ENCODE results near the gene PPP1R1C.

PPP1R1C gene

DNA sequence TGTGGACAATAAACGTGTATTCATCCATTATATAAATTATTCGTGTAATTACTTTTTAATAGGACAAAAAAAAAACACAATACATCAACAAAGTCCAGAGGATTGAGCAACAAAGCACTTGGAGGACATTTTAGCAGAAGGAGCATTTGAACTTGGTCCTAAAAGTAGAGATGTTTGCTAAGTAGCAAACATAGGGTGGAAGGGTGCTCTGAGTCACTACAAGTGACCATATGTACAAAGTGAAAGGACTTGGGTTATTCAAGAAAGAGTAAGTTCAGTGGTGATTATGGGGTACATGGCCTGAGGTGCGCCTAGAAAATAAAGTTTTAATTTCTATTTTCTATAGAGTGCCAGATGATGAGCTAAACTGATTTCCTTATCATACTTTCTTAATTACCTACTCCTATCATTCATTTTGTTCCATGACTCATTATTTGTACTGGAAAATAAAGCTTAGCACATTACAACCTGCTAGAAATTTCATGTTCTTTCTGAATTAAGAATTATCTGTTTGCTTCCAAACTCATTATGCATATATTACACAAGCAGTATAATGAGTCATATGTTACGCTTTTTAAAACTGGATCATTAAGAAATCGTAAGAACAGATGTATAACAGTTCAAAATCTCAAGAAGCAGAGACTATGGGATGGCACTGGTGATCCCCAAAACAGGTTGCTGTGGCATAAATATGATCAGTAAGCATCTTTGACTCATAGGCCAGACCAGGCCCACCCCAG lies 13.1 kb upstream of the PPP1R1C start:
- DNase-seq (ENCODE audit: low read depth), result no peak

DNA sequence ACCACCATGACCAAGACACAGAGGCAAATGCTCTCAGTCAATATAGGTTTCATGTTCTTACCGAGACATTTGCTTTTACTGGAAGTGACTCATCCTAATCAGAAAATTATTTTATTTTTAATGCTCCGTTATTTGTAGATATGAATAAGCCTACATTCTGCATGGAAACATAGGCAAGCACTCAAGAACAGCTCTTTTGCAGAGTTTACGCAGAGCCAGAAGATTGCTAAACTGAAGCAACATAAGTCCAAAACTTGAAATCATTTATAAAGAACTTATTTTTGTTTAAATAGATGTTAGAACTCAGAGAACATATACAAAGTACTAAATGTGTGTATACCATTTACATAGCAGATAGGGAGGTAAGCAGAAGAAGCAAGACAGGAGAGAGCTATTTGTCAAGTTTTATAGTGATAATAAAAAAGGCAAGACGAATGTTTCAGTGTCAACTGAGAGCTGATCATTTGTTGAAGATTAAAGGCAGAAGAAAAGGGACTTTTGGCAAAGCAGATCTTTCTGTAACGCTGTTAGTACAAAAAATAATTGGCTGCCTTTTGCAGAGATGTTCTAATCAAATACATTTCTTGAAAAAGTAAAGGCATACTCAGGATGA lies 12.4 kb upstream of the PPP1R1C start:
- no peak for DNase-seq (ENCODE audit: low read depth)

DNA sequence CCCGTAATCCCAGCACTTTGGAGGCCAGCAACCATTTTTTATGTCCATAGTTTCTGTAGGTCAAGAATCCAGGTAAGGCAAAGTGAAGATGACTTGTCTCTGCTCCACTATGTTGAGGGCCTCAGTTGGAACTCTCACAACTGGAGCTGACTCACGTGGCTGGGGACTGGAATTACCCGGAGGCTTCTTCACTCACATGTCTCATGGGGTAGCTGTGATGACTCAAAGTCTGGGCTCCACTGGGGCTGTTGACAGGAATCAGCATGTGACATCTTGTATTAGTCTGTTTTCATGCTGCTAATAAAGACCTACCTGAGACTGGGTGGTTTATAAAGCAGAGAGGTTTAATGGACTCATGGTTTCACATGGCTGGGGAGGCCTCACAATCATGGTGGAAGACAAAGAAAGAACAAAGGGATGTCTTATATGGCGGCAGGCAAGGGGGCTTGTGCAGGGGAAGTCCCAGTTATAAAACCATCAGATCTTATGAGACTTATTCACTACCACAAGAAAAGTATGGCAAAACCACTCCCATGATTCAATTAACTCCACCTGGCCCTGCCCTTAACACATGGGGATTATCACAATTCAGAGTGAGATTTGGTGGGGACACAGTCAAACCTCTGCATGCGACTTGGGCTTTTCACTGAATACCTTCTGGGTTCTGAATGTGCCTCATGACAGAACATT lies 7.8 kb upstream of the PPP1R1C start:
- DNase-seq (ENCODE audit: low read depth), result no peak

DNA sequence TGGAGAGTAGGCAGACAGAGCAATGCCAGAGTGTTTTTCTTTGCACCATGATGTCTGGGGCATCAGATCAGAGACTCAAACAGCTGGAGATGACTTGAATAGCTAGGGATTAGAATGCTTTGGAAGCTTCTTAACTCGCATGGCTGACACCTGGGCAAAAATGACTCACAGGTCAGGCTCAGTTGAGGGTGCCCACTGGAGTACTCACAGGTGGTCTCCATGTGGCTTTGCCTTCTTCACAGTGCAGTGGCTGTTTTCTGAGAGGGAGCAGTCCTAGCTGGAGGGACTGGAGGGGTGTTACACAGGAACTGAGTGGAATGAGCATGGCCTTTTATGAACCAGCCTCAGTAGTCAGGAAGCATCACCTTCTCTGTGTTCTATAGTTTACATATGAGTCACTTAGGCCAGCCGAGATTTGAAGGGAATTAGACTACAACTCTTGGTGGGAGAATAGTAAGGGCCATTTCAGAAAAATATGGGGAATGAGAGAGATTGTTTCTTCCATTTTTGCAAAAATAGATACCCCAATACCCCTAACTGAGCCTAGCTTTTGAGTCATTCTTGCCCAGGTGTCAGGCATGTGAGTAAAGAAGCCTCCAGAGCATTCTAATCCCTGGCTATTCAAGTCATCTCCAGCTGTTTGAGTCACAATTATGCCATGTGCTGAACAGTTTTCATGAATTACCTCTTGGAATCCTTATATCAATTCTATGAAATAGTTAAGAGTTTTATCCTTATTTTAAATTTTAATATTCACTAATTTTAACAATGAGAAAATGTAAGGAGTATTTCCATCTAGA lies 7.1 kb upstream of the PPP1R1C start:
- DNase-seq (ENCODE audit: low read depth), result no peak

DNA sequence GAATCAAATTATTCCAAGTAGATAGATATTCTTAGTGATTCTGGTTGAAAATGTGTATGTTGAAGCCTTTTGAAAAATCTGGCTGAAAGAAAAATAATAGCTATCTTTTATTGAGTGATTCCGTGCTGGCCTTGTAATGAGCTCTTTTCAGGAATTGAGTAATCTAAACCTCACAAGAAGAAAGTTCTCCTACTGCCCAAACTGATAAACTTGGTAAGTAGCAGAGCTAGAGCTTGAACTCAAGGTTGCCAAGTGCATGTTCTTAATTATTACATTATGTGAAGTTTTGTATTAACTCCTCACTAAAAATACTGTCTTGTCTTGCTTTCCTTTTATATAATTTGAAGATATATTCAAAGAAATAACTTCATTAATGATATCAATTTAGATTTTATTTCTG lies 1.6 kb upstream of the PPP1R1C start:
- DNase-seq (ENCODE audit: low read depth), result no peak

DNA sequence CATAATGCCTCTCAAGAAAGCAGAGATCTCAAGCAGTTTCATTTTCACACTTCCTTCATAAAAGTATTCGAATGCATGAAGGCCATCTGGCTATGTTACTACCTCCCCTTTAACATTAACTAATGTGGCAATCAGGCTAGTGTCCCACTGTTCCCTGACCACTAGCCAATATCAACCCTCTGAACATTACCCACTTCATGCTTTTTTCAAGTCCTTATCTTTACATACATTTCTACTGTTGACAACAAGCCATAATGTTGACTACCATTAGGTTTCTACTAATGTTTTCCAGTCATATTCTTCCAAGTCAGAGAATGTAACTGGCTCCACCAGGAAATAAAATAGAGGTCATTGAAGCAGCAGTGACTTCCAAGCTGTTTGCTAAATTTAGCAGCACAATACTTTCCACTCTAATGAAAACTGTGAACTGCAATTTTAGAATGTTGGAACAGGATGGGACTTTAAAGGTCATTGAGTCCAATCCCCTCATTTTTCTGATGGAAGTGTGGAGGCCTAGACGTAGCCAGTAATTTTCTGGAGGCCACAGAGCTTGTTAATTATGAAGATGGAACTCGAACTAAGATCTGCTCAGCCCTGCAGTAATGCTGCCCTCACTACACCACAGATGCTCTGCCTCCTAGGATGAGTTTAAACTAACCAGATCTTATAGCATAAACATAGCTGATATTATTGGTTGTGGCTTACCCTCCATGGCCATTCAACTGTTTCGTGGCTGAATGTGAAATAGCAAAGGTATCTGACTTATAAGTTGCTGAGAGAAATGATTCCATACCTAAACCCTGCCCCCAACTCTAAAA lies 630 bp upstream of the PPP1R1C start:
- no peak for DNase-seq (ENCODE audit: low read depth)

DNA sequence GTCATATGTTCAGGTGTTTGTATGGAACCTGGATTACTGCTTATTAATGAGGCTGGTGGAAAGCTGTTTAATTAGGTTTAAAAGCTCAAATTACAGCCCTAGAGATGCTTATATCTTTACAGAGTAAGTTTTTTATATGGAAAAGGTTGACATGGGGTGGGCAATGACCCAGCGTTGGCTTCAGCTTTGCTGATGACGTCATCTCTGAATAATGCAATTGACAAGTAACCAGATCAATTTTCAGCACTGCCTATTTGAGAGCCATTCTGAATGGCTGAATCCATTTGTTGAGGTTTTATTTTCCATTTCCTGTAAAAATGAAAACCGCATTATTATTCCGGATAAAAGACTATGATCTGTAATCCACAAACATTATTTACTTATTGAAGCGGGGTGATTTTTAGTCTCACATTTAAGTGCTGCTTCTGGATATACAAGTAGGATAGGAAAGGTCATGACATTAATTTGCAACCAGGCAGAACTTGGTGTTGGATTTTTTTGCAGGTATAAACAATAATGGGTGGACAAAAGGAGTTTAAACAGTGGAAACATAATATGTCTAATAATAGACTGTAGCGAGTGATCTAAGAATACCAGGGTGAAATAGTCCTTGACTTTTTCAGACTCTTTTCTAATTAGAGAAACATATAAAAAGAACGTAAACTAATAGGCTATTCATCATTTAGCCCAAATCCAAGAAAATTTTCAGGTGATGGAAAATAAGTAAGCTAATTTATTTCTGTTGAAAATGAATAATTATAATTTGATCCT lies 2.7 kb downstream of the PPP1R1C start:
- no peak for DNase-seq (ENCODE audit: low read depth)

DNA sequence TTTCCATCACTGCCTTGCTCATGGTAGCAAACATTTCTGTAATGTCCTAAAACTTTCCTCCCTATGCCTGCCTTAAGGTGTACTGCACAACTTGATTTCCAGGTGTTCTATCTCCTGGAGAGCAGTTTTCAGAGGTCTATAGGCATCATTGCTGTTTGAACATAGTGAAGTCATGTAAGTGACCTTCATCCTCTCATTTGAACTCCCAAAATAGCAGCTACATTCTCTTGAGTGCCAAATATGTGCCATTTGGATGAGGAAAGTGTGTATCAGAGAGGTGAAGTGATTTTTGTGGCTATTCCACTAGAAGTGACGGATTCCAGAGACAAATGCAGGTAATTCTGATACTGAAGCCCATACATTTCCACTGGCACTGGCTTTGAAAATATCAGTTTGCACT lies 3.4 kb downstream of the PPP1R1C start:
- DNase-seq (ENCODE audit: low read depth), result no peak

DNA sequence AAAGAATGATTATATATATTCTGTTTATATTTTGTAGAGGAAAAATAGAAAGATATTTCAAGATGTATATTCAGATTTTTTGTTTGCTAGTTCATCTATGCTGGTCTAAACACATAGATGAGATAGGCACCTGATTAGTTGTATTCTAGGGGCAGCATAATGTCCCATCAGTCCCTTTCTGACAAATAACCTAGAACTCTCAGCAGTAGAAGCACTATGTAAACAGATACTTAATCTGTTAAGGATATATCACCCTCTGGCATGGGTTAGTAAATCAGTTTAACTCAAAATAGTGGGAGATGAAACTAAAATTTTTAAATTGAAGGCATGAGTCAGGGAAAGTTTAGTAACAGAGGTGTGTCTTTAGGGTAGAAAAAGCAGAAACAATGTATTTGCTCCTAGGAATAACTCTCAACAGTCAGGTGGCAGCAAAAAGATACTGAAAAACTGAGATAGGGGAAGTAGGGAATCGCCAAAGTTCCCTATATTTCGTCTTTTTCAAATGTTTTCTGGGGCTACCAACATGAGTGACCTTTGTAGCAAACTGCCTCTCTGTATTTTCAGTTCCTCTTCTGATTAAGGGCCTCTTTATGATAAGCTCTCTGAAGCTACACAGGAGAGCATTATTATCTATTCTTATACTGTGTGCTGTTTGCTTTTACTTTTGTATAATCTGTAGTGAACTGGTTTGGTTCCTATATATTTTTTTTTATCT lies 5.7 kb downstream of the PPP1R1C start:
- DNase-seq (ENCODE audit: low read depth), result no peak

DNA sequence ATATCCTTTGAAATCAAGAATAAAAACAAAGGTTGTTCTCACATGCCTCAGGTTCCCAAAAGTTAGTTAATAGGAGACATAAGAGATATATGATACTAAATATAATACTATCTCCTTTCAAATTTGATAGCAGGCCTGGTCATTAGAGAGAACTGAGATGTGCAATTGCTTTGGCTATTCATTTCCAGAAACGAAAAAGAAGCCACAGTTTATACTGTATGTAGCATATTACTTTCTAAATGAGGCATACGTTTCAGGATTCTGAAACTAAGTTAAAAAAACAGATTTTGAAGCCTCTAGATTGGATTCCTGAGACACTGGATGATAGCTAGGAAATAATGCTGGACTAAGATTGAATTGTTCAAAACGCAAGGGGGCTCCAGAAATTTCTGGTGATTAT lies 7.1 kb downstream of the PPP1R1C start:
- no peak for DNase-seq (ENCODE audit: low read depth)

DNA sequence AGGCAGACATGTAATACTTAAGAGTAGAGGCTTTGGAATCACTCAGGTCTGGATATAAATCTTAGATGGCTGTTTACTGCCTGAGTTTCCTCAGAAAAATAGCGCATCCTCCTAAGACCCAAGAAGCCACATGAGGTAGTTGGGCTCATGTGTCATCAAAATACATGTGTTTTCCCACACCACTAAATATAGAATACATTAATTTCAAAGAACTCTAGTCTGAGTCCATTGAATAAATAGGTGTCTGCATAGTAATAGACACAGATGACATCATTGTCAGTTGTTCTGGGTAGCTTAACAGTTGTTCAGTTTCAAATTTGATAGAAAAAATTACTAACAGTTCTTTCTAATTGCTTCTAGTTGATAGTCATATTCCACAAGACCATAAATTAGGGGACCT lies 9.6 kb downstream of the PPP1R1C start:
- no peak for DNase-seq (ENCODE audit: low read depth)

DNA sequence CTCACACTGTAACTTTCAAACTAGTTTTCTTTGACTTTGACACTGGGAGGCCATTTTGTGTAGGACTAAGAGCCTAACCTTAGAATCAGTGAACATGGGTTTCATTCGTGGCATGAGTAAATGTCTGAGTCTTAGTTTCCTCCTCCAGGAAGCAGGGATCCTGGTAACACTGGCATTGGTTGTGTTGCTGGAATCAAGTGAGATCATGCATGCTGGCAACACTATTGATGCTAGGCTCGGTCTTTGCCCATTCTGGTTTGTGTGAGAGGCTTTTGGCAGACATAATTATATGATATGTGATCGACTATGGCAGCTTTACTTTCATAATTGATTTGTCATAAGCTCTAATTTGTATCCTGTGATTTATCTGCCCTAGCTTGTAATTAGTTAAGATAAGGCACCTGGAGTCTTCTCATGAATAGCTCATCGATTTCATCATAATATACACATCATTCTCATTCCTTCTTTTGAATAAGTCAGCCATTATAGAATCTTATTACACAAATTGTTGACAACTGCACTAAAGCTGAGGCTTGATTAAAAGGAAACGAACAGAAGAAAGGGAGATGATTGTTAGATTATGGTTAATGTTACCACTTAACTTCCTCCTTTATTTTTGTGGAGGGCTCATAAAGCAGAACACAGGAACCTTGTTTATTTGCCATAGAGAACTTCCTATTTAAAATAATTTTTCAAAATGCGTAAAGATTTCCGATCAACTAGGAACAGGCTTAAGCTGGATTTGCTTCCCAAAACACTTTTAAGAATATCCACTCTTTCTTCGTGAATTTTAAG lies 12.6 kb downstream of the PPP1R1C start:
- no peak for DNase-seq (ENCODE audit: low read depth)

DNA sequence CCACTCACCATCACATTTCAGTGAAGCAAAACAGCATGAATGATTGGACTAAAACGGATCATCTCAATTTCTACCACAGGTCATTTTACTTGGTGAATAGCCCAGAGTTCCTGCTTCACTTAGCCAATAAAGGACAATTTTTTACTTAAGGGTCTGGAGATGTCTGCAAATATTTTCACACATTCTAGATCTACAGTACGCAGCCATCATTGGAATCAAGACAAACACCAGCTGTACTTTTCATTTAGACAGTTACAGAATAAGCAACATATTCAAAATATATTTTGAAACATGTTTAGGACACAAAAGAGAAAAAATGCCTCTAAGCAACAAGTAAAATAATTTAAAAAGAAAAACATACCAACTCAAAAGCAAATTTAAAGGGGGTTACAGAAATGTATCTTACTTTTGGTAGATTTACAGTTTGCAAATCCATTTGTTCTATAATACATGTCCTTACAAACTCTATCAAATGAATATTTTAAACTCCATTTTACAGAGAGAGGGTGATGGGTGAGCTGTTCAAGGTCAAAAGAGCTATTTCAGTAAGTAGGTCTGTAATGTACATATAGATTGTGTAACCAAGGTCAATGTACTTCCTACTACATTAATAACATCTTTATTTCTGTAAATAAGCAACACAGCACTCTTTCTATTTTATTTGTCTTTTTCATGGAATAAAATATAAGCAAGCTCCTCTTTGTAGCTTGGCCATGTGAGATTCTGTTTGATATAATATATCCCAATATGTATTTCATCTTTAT lies 13.4 kb downstream of the PPP1R1C start:
- no peak for DNase-seq (ENCODE audit: low read depth)

DNA sequence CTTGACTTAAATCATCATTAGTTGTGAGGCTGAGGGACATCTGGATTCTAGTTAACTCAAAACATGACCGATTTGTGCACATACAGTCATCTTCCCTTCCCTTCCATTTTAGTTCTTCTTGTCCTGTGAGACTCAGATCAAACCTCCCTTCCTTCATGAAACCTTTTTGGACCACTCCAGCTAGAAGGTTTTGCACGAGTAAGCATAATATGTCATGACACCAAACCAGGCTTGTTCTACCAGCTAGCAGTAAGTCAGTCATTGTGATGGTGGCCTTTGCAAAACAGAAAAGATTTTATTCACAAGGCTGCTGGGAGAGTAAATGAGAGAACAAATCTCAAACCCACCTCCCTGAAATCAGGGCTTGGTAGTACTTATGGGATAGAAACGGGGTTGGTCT lies 14.3 kb downstream of the PPP1R1C start:
- DNase-seq (ENCODE audit: low read depth), result no peak

DNA sequence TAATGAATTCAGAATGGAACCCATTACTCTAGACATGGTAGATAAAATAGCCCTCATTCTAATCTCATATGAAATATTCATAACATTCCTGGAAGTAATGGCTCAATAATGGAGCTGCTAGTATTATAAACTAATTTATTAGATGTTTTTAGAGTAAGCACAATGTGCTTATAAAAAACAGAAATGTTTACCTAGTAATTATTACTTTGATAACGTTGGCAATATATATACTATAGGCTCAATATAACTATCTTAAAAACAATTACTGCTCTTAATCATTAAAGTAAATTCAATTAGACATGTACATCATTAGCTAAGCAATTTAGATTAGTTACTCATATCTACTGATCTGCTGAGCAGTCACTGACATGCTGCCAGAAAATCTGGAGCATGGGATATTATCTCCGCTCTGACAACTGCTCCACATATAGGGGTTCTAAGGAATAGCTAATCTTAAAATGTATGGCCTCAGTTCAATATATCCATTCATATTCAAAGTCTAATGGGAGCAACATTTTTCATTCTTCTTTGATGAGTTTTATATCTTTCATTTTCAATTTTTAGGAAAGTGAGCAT lies 19.4 kb downstream of the PPP1R1C start:
- no peak for DNase-seq (ENCODE audit: low read depth)

DNA sequence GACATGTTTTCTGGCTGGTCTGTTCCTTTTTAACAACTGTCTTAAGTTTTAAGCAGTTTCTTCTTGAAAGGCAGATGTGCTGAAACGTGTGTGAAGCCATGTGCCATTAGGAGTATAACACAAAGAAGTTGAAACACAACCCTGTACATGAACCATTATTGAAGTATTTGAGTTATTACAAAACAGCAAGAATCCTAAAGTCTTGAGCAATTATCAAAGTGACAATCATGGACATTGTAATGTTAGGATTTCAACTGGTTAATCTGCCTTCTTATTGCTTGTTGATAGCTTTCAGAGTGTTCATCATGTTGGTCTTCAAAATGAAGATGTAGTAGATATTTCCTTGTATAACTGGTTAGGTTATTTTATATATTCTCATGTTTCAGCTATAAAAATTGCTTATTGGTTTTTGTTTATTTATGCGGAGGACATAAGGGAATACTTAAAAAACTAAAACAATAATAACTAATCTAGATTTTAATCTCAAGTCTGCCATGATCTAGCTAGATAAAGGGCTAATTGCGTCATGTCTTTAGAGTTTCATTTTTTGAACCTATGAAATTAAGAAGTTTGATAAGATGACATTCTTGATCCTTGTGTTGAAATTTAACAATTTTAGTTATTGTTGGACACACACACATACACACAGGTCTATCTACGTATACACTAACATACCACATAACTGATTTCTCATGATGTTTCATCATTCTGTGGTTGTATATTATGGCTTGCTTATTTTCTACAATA lies 21.1 kb downstream of the PPP1R1C start:
- DNase-seq (ENCODE audit: low read depth), result no peak

DNA sequence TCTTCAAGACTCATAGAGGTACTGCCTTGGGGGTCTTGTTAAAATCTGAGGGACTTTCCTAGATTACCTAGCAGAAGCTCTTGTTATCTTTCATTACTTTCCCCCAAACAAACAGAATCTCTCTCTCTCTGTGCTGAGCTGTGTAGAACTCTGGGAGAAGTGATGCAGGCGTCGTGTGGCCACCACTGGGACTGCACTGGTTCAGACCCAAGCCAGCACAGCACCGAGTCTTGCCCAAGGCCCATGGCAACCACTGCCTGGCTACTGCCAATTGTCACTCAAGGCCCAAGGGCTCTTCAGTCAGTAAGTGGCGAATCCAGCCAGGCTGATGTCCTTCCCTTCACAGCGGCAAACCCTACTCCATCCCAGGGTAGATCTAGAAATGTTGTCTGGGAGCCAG lies 28.6 kb downstream of the PPP1R1C start:
- no peak for DNase-seq (ENCODE audit: low read depth)
